GM12872 (cell line): ENCODE data around the gene BDH1.

Experiments
- TF ChIP-seq, protein P1 (sequence below): IDR thresholded peaks from 3 replicates; pipeline ENCODE4 v1.5.1; 2011; ENCODE audit warnings: low read depth, mild to moderate bottlenecking, low read length, moderate library complexity; ENCODE audit not compliant: insufficient read depth

BDH1 gene

GRCh38 chr3:197545571-197545970 lies 10.2 kb downstream of the BDH1 start:
- TF ChIP-seq, protein P1, sequence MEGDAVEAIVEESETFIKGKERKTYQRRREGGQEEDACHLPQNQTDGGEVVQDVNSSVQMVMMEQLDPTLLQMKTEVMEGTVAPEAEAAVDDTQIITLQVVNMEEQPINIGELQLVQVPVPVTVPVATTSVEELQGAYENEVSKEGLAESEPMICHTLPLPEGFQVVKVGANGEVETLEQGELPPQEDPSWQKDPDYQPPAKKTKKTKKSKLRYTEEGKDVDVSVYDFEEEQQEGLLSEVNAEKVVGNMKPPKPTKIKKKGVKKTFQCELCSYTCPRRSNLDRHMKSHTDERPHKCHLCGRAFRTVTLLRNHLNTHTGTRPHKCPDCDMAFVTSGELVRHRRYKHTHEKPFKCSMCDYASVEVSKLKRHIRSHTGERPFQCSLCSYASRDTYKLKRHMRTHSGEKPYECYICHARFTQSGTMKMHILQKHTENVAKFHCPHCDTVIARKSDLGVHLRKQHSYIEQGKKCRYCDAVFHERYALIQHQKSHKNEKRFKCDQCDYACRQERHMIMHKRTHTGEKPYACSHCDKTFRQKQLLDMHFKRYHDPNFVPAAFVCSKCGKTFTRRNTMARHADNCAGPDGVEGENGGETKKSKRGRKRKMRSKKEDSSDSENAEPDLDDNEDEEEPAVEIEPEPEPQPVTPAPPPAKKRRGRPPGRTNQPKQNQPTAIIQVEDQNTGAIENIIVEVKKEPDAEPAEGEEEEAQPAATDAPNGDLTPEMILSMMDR: no peak

- TF ChIP-seq, protein P1: no peak
These were observed 10.7 kb downstream of the BDH1 start for GRCh38 chr3:197545101-197545500.

DNA sequence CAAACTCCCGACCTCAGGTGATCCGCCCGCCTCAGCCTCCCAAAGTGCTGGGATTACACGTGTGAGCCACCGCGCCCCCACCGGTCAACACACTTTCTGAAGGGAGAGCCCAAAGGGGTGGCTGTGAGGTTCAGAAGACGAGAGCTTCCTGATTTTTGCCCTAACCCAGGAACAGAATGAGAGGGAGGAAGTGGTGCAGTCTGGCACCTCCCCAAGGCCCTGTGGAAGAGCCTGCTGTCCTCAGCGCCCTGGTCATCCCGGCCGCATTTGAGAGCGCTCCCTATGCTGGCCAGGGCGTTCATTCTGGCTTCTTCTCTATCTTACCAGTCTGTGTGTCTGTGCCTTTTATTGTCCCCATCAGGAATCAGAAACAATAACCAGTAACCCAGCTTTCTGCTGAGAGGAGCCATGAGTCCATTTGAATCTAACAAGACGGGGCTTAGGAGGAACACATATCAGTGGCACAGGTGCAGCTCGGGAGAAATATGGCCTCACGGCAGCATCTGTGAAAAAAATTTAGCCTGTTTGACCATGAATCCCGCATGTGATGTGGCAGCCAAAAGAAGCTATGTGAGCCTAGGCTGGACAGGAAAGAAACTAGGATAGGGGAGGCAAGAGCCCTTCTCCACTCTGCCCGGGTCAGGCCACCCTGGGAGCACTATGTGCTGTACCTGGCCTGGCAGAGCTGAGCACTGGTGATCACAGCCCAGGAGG lies 12.9 kb downstream of the BDH1 start:
- TF ChIP-seq, protein P1: no peak

DNA sequence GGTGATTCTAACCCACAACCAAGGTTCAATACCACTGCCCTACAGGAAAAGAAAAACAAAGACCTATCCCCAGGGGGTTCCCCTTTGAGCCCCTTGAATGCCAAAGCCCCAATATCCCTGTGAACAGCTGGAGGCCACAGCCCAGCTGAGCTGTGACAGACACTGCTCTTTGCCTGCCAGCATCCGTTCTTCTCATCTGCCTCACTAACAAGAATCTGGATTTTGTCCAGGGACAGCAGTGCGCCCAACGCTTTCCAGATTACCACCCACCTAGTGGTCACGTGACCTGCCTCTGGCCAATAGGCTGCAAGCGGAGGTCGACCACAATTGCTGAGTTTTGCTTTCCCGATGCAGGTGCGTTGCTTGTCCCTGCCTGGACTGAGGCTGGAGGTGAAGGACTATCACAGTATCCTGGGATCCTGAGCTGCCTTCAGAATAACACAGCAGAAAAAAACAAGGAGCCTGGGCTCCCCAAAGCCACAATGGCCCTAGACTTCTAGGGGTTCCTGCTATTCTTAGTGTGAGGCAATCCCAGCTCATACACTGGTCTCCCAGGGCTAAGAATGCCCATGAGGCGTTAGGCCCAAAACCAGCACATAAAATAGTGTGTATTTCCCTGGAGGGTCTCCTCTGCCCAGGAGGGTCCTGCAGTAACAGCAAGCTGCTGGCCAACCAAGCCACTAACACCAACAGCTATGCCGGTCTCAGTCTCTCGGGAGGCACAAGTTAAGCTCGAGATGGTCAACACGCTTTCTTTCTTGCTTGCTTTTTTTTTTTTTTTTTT lies 13.8 kb downstream of the BDH1 start:
- TF ChIP-seq, protein P1: no peak

- TF ChIP-seq, protein P1: no peak
These were observed 14.8 kb downstream of the BDH1 start for GRCh38 chr3:197540961-197541377.

- TF ChIP-seq, protein P1: no peak
These were observed 16.1 kb downstream of the BDH1 start for GRCh38 chr3:197539651-197540051.

DNA sequence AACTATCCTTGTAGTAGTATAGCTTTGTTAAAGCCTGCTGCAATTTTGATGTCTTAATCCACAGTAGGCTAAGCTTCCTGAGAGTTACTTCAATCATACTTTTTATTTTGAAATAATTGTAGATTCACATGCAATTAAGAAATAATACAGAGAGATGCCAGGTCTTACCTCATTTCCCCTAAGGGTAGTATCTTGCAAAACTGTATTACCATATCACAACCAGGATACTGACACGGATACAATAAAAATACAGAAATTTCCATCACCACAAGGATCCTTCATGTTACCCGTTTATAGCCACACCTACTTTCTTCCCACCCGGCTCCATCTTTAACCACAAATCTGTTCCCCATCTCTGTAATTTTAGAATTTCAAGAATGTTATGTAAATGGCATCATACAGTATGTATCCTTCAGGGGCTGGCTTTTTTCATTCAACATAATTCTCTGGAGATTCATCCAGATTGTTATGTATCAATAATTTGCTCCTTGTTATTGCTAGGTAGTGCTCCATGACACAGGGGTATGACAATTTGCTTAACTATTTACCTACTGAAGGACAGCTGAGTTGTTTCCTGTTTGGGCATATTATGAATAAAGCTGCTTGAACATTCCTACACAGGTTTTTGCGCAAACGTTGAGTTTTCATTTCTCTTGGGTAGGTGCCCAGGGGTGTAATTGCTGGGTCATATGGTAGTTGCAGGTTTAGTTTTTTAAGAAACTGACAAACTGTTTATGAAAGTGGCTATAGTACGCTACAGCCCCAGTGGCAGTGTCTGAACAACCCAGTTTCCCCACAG lies 21.6 kb downstream of the BDH1 start:
- TF ChIP-seq, protein P1: no peak
